GM12878 (cell line): ENCODE results near the gene TMIGD3. TPM values are rescaled to one million over a fixed set of nuclear protein-coding genes. Genes with fewer than 3 reads are reported as not detected.

Experiments
- CBX3 ChIP-seq: fragments of 200-600 bp; sonication (generic); IDR thresholded peaks from 2 replicates; pipeline ENCODE4 v1.6.1; 2016; ENCODE audit warnings: low read depth, borderline replicate concordance
- ETV6 ChIP-seq, 2 experiments: fragments of 450-650 bp in 1 of 2; IDR thresholded peaks in 1 of 2; conservative IDR thresholded peaks in 1 of 2; 2 replicates each; pipeline ENCODE4 v1.6.1; 2014; ENCODE audit warnings: antibody characterized with exemption in 1 of 2, borderline replicate concordance in 1 of 2, low read depth in 1 of 2, mild to moderate bottlenecking in 1 of 2, moderate library complexity in 1 of 2
- RAD51 ChIP-seq: fragments of 450-650 bp; IDR thresholded peaks from 2 replicates; pipeline ENCODE4 v1.6.1; 2016; ENCODE audit warnings: moderate library complexity, mild to moderate bottlenecking, inconsistent platforms
- SREBF1 ChIP-seq: IDR thresholded peaks from 2 replicates; pipeline ENCODE4 v1.6.1; 2012; ENCODE audit warnings: mild to moderate bottlenecking, low read length
- ZBTB33 ChIP-seq: fragments of 450-650 bp; IDR thresholded peaks from 2 replicates; pipeline ENCODE4 v1.6.1; 2017; ENCODE audit warnings: mild to moderate bottlenecking
- ZBTB40 ChIP-seq: fragments of 450-650 bp; IDR thresholded peaks from 2 replicates; pipeline ENCODE4 v1.6.1; 2016; ENCODE audit warnings: mild to moderate bottlenecking, moderate library complexity, borderline replicate concordance
- ZNF274 ChIP-seq: IDR thresholded peaks from one replicate; pipeline ENCODE4 v1.8.0; 2011; ENCODE audit not compliant: insufficient read length, insufficient read depth
- polyA plus RNA-seq, 11 experiments: library from polyadenylated mRNA; depleted of rRNA in 4 of 11; unstranded in 6 of 11; stranded (reverse) in 5 of 11; fragments of >200 nt; fragmentation: Nextera tagmentation in 4 of 11; fragmentation: Illumina TruSeq in 1 of 11; extraction: Ambion mirVana in 4 of 11; extraction: Trizol in 1 of 11; gene quantifications; 1 replicate in 1 of 11; 2 replicates in 10 of 11; pipeline versions ENCODE4 v1.2.1 to v1.2.3, GENCODE V29; 2011 to 2016; ENCODE audit warnings: inconsistent platforms in 2 of 11, missing spikeins in 2 of 11, low read depth in 1 of 11
- total RNA-seq, 4 experiments: library from RNA; depleted of rRNA in 3 of 4; stranded (reverse); fragments of >200 nt in 3 of 4; fragmentation: Illumina TruSeq in 1 of 4; extraction: Trizol in 1 of 4; gene quantifications; 2 replicates each; pipeline versions ENCODE4 v1.2.1 to v1.2.3, GENCODE V29; 2013 to 2021

The TMIGD3 gene
- total and polyA plus RNA-seq, 10 of the 15 experiments (the other 5 are each of a cell fraction or from before 2014, with no cell fraction given), result 0.17 TPM; not detected in 9

- no peak for TF ChIP-seq ZBTB33
- no peak for TF ChIP-seq ETV6 (conservative IDR thresholded peaks at IDR 0.05 in 1 of 2, IDR thresholded peaks at IDR 0.05 in 1 of 2; ENCODE audit: borderline replicate concordance in 1 of 2, low read depth in 1 of 2)
- TF ChIP-seq ZBTB40, result no peak
- TF ChIP-seq ZNF274, result no peak
- TF ChIP-seq CBX3, result no peak
- TF ChIP-seq SREBF1, result no peak
- TF ChIP-seq RAD51, result no peak
Measured at GRCh38 chr1:111449703-111450017, 53.8 kb downstream of the TMIGD3 start (continued).
